AG10803 (cell line): ENCODE data around the gene PFN1.
A peak's percentile ranks its signal among the peaks of the same experiment; 100 is the strongest.

Experiments
- DNase-seq: peaks from one replicate; pipeline ENCODE4 v3.0.0; 2010; ENCODE audit warnings: low read depth
- H3K4me3 ChIP-seq: 2 replicates; pipeline ENCODE4 v1.5.1; 2011; ENCODE audit warnings: mild to moderate bottlenecking, low read length, control low read depth
- TF ChIP-seq, protein P1 (sequence below): conservative IDR thresholded peaks from 2 replicates; pipeline ENCODE4 v1.5.1; 2011; ENCODE audit warnings: mild to moderate bottlenecking, low read length, control low read depth, inconsistent platforms

The PFN1 gene

DNA sequence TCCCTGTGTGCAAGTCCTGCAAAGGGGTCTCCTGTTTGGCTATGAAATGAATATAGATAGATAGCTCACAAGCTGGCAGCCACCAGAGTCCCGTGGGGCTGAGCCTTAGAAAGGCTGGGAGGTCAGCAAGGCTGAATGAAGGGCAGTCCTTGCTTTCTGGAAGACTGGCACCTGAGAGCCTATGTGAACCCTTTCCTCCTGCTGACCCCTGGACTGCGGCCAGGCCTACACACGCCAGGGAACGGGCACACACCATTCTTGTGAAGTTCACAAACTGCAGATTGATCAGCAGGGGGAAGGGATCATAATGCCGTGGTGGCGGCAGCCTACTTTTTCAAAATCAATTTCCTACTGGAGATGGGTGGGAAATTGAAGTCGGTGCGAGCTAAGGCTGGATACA is 50.0 kb downstream of the PFN1 start:
- TF ChIP-seq, protein P1, sequence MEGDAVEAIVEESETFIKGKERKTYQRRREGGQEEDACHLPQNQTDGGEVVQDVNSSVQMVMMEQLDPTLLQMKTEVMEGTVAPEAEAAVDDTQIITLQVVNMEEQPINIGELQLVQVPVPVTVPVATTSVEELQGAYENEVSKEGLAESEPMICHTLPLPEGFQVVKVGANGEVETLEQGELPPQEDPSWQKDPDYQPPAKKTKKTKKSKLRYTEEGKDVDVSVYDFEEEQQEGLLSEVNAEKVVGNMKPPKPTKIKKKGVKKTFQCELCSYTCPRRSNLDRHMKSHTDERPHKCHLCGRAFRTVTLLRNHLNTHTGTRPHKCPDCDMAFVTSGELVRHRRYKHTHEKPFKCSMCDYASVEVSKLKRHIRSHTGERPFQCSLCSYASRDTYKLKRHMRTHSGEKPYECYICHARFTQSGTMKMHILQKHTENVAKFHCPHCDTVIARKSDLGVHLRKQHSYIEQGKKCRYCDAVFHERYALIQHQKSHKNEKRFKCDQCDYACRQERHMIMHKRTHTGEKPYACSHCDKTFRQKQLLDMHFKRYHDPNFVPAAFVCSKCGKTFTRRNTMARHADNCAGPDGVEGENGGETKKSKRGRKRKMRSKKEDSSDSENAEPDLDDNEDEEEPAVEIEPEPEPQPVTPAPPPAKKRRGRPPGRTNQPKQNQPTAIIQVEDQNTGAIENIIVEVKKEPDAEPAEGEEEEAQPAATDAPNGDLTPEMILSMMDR, result no peak
- H3K4me3 ChIP-seq, result no peak overlapping the region
- DNase-seq, result no peak

DNA sequence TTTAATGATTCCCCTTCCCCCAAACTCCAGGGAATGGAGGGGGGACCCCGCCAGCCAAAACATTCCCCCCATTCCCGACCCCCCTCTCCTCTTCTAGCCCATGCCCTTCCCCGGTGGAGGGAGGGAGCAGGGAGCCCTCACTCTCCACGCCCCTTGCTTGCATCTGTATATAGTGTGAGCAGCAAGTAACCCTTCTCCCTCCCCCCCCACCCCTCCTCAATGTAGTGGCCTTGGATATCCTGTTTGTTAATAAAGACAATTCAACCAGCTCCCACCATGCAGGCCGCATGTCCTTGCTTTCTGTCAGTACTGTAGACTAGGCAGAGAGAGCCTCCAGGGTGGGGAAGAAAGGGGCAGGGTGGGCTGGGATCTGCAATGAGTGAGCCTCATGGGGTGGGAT is 50.5 kb downstream of the PFN1 start:
- H3K4me3 ChIP-seq, result no peak overlapping the region
- TF ChIP-seq, protein P1, result no peak
- DNase-seq, result no peak

DNA sequence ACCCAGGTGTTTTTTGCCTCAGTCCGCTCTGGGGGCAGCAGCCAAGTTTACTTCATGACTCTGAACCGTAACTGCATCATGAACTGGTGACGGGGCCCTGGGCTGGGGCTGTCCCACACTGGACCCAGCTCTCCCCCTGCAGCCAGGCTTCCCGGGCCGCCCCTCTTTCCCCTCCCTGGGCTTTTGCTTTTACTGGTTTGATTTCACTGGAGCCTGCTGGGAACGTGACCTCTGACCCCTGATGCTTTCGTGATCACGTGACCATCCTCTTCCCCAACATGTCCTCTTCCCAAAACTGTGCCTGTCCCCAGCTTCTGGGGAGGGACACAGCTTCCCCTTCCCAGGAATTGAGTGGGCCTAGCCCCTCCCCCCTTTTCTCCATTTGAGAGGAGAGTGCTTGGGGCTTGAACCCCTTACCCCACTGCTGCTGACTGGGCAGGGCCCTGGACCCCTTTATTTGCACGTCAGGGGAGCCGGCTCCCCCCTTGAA is 51.1 kb downstream of the PFN1 start:
- TF ChIP-seq, protein P1, result no peak
- DNase-seq, result no peak
- no peak overlapping the region for H3K4me3 ChIP-seq

DNA sequence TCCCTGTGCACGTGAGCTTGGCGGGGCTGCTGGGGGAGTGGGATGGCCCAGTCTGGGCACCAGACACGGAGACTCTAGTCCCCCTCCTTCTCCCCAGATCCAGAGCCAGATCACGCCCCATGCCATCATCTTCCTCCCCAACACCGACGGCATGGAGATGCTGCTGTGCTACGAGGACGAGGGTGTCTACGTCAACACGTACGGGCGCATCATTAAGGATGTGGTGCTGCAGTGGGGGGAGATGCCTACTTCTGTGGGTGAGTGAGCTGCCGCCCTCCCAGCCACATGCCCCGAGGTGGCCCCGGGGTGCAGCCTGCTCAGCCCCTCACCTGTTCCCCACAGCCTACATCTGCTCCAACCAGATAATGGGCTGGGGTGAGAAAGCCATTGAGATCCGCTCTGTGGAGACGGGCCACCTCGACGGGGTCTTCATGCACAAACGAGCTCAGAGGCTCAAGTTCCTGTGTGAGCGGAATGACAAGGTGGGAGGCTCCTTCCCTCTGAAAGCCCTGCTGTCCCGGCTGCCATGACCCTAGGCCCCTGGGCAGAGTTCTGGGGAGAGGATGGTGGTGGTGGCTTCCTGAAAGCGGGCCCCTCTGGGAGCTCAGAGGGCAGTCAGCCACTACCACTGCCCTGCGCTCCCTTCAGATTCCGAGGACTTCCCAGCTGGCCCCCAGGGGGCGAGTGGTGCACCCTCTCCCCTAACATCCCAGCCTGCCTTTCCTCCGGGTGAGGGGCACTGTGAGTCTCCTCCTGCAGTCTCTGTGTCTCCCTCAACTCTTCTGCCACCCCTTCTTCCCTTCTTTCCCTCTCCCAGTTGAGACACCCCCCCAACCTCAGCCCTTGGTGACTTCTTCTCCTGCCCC is 51.8 kb downstream of the PFN1 start:
- TF ChIP-seq, protein P1, result no peak
- no peak overlapping the region for H3K4me3 ChIP-seq
- no peak for DNase-seq

DNA sequence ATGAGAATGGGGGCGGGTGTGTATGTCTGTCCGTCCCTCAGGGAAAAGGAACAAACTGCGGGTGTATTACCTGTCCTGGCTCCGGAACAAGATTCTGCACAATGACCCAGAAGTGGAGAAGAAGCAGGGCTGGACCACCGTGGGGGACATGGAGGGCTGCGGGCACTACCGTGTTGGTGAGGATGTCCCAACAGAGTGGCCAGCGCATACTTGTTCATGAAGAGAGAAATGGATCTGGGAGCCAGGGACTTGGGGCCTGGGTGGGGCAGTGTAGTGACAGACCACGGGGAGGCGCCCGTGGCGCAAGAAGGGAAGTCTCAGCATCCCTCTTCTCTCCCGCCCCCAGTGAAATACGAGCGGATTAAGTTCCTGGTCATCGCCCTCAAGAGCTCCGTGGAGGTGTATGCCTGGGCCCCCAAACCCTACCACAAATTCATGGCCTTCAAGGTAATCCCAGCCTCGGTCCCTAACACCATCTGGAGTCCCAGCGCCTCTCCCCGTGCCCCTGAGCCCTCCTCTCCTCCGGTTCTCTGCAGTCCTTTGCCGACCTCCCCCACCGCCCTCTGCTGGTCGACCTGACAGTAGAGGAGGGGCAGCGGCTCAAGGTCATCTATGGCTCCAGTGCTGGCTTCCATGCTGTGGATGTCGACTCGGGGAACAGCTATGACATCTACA is 52.5 kb downstream of the PFN1 start:
- TF ChIP-seq, protein P1, result 0 out of 2 replicates have a peak, but pooled peaks have one; percentile 6
- DNase-seq, result no peak
- no peak overlapping the region for H3K4me3 ChIP-seq
